ENCODE measurements around the gene TOB2. TPM values are rescaled to one million over a fixed set of nuclear protein-coding genes. Genes with fewer than 3 reads are reported as not detected.

TOB2 gene
- total RNA-seq, 6 donors from 2014 or later, result 32.8 to 53.6 (median 50.1) TPM

GRCh38 chr22:41408665-41409064 is 37.9 kb downstream of the TOB2 start:
- ATAC-seq (ENCODE audit: low FRiP score in 2 of 2) (no peak), DNase-seq (no peak)
- peaks cover 33 to 48% (median 39%) of the 10 kb centered on the region in 4 donors for H3K4me1 ChIP-seq

GRCh38 chr22:41407433-41407832 is 39.2 kb downstream of the TOB2 start:
- Histone ChIP-seq H3K9me3 (no peaks in the 10 kb centered on the region), H3K27me3 (no peaks in the 10 kb centered on the region), H3K4me3 (no peak overlapping the region), H3K4me1 (peaks cover 26 to 47% (median 36%) of the 10 kb centered on the region in 4 donors), H3K27ac (no peak overlapping the region), H3K36me3 (no peaks in the 10 kb centered on the region)
- WGBS, 2 donors, result 87 to 91% methylated on average over 3 of the region's 3 CpGs
- ATAC-seq (ENCODE audit: low FRiP score in 2 of 2), result no peak
- no peak for DNase-seq
- TF ChIP-seq CTCF (IDR thresholded peaks at IDR 0.05) (no peak), POLR2A (IDR thresholded peaks at IDR 0.05) (no peak), POLR2AphosphoS5 (IDR thresholded peaks at IDR 0.05) (no peak), EP300 (IDR thresholded peaks at IDR 0.05) (no peak)

More at GRCh38 chr22:41408665-41409064, 37.9 kb downstream of the TOB2 start:
- WGBS, 2 donors, result 76 to 79% methylated on average over 8 of the region's 8 CpGs
- Histone ChIP-seq H3K27ac (peak overlapping the region in 1 of 4 donors; percentile 52), H3K27me3 (no peaks in the 10 kb centered on the region), H3K9me3 (no peaks in the 10 kb centered on the region), H3K4me3 (no peak overlapping the region), H3K36me3 (no peaks in the 10 kb centered on the region)
- TF ChIP-seq EP300 (IDR thresholded peaks at IDR 0.05) (no peak), POLR2AphosphoS5 (IDR thresholded peaks at IDR 0.05) (no peak), CTCF (IDR thresholded peaks at IDR 0.05) (no peak), POLR2A (IDR thresholded peaks at IDR 0.05) (no peak)

- TF ChIP-seq POLR2A (IDR thresholded peaks at IDR 0.05), result no peak
- no peak for TF ChIP-seq CTCF (IDR thresholded peaks at IDR 0.05)
- no peak for TF ChIP-seq POLR2AphosphoS5 (IDR thresholded peaks at IDR 0.05)
- no peak for TF ChIP-seq EP300 (IDR thresholded peaks at IDR 0.05)
- no peaks in the 10 kb centered on the region for H3K27me3 ChIP-seq
- ATAC-seq (ENCODE audit: low FRiP score in 2 of 2) (no peak), DNase-seq (no peak)
- H3K9me3 ChIP-seq, result no peaks in the 10 kb centered on the region
- H3K36me3 ChIP-seq, result no peaks in the 10 kb centered on the region
- no peak overlapping the region for H3K27ac ChIP-seq
- no peak overlapping the region for H3K4me3 ChIP-seq
- peaks cover 24 to 44% (median 36%) of the 10 kb centered on the region in 4 donors for H3K4me1 ChIP-seq
These were observed 40.2 kb downstream of the TOB2 start for GRCh38 chr22:41406410-41406809.

GRCh38 chr22:41405588-41405987 is 41.0 kb downstream of the TOB2 start:
- Histone ChIP-seq H3K36me3 (no peaks in the 10 kb centered on the region), H3K9me3 (no peaks in the 10 kb centered on the region), H3K4me1 (peaks cover 16 to 36% (median 28%) of the 10 kb centered on the region in 4 donors), H3K27me3 (no peaks in the 10 kb centered on the region), H3K27ac (no peak overlapping the region), H3K4me3 (no peak overlapping the region)
- DNase-seq, result no peak
- no peak for ATAC-seq (ENCODE audit: low FRiP score in 2 of 2)
- TF ChIP-seq POLR2A (IDR thresholded peaks at IDR 0.05) (no peak), EP300 (IDR thresholded peaks at IDR 0.05) (no peak), CTCF (IDR thresholded peaks at IDR 0.05) (no peak), POLR2AphosphoS5 (IDR thresholded peaks at IDR 0.05) (no peak)
- 76 to 82% methylated on average over 7 to 8 of the region's 8 CpGs for WGBS, 2 donors

All from upper lobe of left lung (tissue), 6 donors.